Prostate gland (tissue), 2 donors: ENCODE data around the gene PCP2.

ENCODE experiments used
- CTCF ChIP-seq, 4 experiments: fragments of 200-600 bp in 2 of 4; fragments of 450-650 bp in 2 of 4; sonication (generic) in 2 of 4; IDR thresholded peaks; 1 replicate in 3 of 4; 2 replicates in 1 of 4; pipeline ENCODE4 v1.5.1; 2016 to 2019; ENCODE audit warnings: antibody characterized with exemption in 4 of 4, mild to moderate bottlenecking in 2 of 4, moderate library complexity in 2 of 4
- POLR2A ChIP-seq: fragments of 450-650 bp; IDR thresholded peaks from one replicate; pipeline ENCODE4 v1.6.1; 2016; ENCODE audit warnings: antibody characterized with exemption, mild to moderate bottlenecking
- POLR2AphosphoS5 ChIP-seq: sonication (generic); formaldehyde crosslinking; IDR thresholded peaks from one replicate; pipeline ENCODE4 v1.6.1; 2017; ENCODE audit warnings: antibody characterized with exemption

- no peak for TF ChIP-seq CTCF (IDR thresholded peaks at IDR 0.05)
- TF ChIP-seq POLR2AphosphoS5 = no peak
- no peak for TF ChIP-seq POLR2A
These were observed 36.7 kb upstream of the PCP2 start for GRCh38 chr19:7670150-7670783.
